HepG2 (cell line): ENCODE results near the gene AGMO. TPM values are rescaled to one million over a fixed set of nuclear protein-coding genes. Genes with fewer than 3 reads are reported as not detected.

ENCODE experiments used
- DNMT1 ChIP-seq: sonication (generic); formaldehyde crosslinking; IDR thresholded peaks from 2 replicates; pipeline ENCODE4 v1.5.1; 2020; ENCODE audit warnings: mild to moderate bottlenecking, missing genetic modification reagents
- GABPB1 ChIP-seq: IDR thresholded peaks from 2 replicates; pipeline ENCODE4 v1.6.1; 2016; ENCODE audit warnings: mild to moderate bottlenecking, missing genetic modification reagents, moderate library complexity, missing compliant biosample characterization
- GZF1 ChIP-seq: sonication (generic); formaldehyde crosslinking; IDR thresholded peaks from 2 replicates; pipeline ENCODE4 v1.5.1; 2020; ENCODE audit warnings: mild to moderate bottlenecking, missing genetic modification reagents
- MYPOP ChIP-seq: sonication (generic); formaldehyde crosslinking; IDR thresholded peaks from 2 replicates; pipeline ENCODE4 v1.8.1; 2023; ENCODE audit warnings: mild to moderate bottlenecking, moderate library complexity, missing genetic modification reagents
- NBN ChIP-seq: fragments of 450-650 bp; conservative IDR thresholded peaks from 2 replicates; pipeline ENCODE4 v1.6.1; 2017
- NONO ChIP-seq, 2 experiments: fragments of 450-650 bp in 1 of 2; sonication (generic) in 1 of 2; formaldehyde crosslinking in 1 of 2; IDR thresholded peaks in 1 of 2; conservative IDR thresholded peaks in 1 of 2; 2 replicates each; pipeline versions ENCODE4 v1.6.1 to v1.8.0; 2017 to 2022; ENCODE audit warnings: mild to moderate bottlenecking in 1 of 2, missing genetic modification reagents in 1 of 2, moderate library complexity in 1 of 2
- SNAPC5 ChIP-seq: sonication (generic); formaldehyde crosslinking; IDR thresholded peaks from 2 replicates; pipeline ENCODE4 v1.8.1; 2023; ENCODE audit warnings: mild to moderate bottlenecking, missing genetic modification reagents, borderline replicate concordance
- SP4 ChIP-seq: sonication (generic); formaldehyde crosslinking; IDR thresholded peaks from 2 replicates; pipeline ENCODE4 v1.8.1; 2023; ENCODE audit warnings: mild to moderate bottlenecking, missing genetic modification reagents
- ZNF574 ChIP-seq: sonication (generic); formaldehyde crosslinking; IDR thresholded peaks from 2 replicates; pipeline ENCODE4 v1.4.0; 2020; ENCODE audit warnings: missing genetic modification reagents
- ZNF780A ChIP-seq: sonication (generic); formaldehyde crosslinking; IDR thresholded peaks from 2 replicates; pipeline ENCODE4 v1.8.0; 2022; ENCODE audit warnings: mild to moderate bottlenecking, missing genetic modification reagents, moderate library complexity
- ZNF792 ChIP-seq: IDR thresholded peaks from 2 replicates; pipeline ENCODE4 v1.6.1; 2016
- polyA plus RNA-seq, 8 experiments: library from polyadenylated mRNA; depleted of rRNA in 3 of 8; stranded (reverse) in 7 of 8; unstranded in 1 of 8; fragments of >200 nt; fragmentation: Illumina TruSeq in 4 of 8; extraction: Trizol in 4 of 8; gene quantifications; 2 replicates each; pipeline versions ENCODE4 v1.2.1 to v1.2.3, GENCODE V29; 2011 to 2016; ENCODE audit warnings: low read depth in 4 of 8, missing spikeins in 1 of 8, mixed read lengths in 1 of 8; ENCODE audit not compliant: insufficient read depth in 1 of 8
- total RNA-seq, 5 experiments: library from RNA; depleted of rRNA; stranded (reverse); fragments of >200 nt; fragmentation: Illumina TruSeq; extraction: Trizol; gene quantifications; 2 replicates each; pipeline ENCODE4 v1.2.3, GENCODE V29; 2016; ENCODE audit warnings: low read depth in 1 of 5
- TF ChIP-seq, protein P1 (sequence below): IDR thresholded peaks from 2 replicates; pipeline ENCODE4 v1.6.1; 2018; ENCODE audit warnings: missing genetic modification reagents
- TF ChIP-seq, protein P2 (sequence below): sonication (generic); formaldehyde crosslinking; IDR thresholded peaks from 2 replicates; pipeline ENCODE4 v1.4.0; 2020; ENCODE audit warnings: missing genetic modification reagents

AGMO gene
- total and polyA plus RNA-seq, 2 of the 13 experiments (the other 11 are each of a cell fraction or from before 2014, with no cell fraction given) = 0.22 to 0.50 TPM

GRCh38 chr7:15457990-15458955, 103.5 kb downstream of the AGMO start (continued):
- TF ChIP-seq ZNF574 = no peak
- TF ChIP-seq GZF1 (CRISPR knock-in tag) = no peak
- no peak for TF ChIP-seq NONO (IDR thresholded peaks at IDR 0.05)
- no peak for TF ChIP-seq NONO (CRISPR knock-in tag; conservative IDR thresholded peaks at IDR 0.05)
- TF ChIP-seq MYPOP (CRISPR knock-in tag) = no peak
- TF ChIP-seq ZNF792 (CRISPR knock-in tag) = no peak
- no peak for TF ChIP-seq ZNF780A (CRISPR knock-in tag)
- TF ChIP-seq DNMT1 (CRISPR knock-in tag) = no peak
- TF ChIP-seq, protein P1, sequence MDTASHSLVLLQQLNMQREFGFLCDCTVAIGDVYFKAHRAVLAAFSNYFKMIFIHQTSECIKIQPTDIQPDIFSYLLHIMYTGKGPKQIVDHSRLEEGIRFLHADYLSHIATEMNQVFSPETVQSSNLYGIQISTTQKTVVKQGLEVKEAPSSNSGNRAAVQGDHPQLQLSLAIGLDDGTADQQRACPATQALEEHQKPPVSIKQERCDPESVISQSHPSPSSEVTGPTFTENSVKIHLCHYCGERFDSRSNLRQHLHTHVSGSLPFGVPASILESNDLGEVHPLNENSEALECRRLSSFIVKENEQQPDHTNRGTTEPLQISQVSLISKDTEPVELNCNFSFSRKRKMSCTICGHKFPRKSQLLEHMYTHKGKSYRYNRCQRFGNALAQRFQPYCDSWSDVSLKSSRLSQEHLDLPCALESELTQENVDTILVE = no peak
- no peak for TF ChIP-seq SP4 (CRISPR knock-in tag)
- TF ChIP-seq NBN = no peak
- no peak for TF ChIP-seq GABPB1
- no peak for TF ChIP-seq SNAPC5
- TF ChIP-seq, protein P2, sequence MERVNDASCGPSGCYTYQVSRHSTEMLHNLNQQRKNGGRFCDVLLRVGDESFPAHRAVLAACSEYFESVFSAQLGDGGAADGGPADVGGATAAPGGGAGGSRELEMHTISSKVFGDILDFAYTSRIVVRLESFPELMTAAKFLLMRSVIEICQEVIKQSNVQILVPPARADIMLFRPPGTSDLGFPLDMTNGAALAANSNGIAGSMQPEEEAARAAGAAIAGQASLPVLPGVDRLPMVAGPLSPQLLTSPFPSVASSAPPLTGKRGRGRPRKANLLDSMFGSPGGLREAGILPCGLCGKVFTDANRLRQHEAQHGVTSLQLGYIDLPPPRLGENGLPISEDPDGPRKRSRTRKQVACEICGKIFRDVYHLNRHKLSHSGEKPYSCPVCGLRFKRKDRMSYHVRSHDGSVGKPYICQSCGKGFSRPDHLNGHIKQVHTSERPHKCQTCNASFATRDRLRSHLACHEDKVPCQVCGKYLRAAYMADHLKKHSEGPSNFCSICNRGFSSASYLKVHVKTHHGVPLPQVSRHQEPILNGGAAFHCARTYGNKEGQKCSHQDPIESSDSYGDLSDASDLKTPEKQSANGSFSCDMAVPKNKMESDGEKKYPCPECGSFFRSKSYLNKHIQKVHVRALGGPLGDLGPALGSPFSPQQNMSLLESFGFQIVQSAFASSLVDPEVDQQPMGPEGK (CRISPR knock-in tag) = no peak
